IPS DF 6.9 (cell line): ENCODE data around the gene SPATA24.
"Not testable (repeated sequence)": the region's sequence is repeated elsewhere in the genome, so short reads cannot be mapped to it uniquely, and the experiment has no call there.

ENCODE experiments used
- DNase-seq: peaks from one replicate; pipeline ENCODE4 v3.0.0-alpha.2; 2013; ENCODE audit warnings: low read depth, low spot score
- H3K27ac ChIP-seq: one replicate; pipeline ENCODE4 v1.5.1; 2013; ENCODE audit warnings: low read length, control low read depth
- H3K27me3 ChIP-seq: 2 replicates; pipeline ENCODE4 v1.6.1; 2013; ENCODE audit warnings: mild to moderate bottlenecking, low read length; ENCODE audit not compliant: control insufficient read depth, insufficient read depth
- H3K36me3 ChIP-seq: 2 replicates; pipeline ENCODE4 v1.6.1; 2013; ENCODE audit warnings: low read length; ENCODE audit not compliant: control insufficient read depth, insufficient read depth
- H3K4me1 ChIP-seq: 2 replicates; pipeline ENCODE4 v1.6.1; 2013; ENCODE audit warnings: low read length; ENCODE audit not compliant: control insufficient read depth, insufficient read depth
- H3K4me3 ChIP-seq: 2 replicates; pipeline ENCODE4 v1.5.1; 2013; ENCODE audit warnings: mild to moderate bottlenecking, low read length
- H3K9me3 ChIP-seq: 2 replicates; pipeline ENCODE4 v1.6.1; 2013; ENCODE audit warnings: low read length, inconsistent platforms; ENCODE audit not compliant: control insufficient read depth, insufficient read depth
- WGBS: extraction: QIAGEN DNeasy Blood & Tissue Kit; methylation state at CpG from one replicate; pipeline ENCODE4 v1.1.7; 2013; ENCODE audit warnings: mixed read lengths, missing lambda C conversion rate; ENCODE audit not compliant: insufficient read length, insufficient coverage; 5-methylcytosine and 5-hydroxymethylcytosine counted together

The SPATA24 gene

DNA sequence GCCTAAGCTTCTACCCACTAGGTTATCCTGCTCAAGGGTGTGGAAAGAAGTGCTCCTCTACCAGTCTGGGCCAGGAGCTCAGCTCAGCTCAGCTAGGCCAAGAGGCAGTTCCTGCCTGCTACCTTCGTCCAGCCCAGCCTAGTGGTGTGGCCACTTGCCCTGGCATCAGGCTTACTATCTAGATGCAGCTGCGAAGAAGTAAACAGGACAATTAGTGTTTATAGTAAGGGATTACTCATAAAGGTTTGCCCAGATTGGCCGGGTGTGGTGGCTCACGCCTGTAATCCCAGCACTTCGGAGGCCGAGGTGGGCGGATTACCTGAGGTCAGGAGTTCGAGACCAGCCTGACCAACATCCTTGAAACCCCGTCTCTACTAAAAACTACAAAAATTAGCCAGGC lies 12.8 kb upstream of the SPATA24 start:
- Histone ChIP-seq H3K4me3 (no peak overlapping the region), H3K27me3 (no peaks in the 10 kb centered on the region), H3K9me3 (no peaks in the 10 kb centered on the region), H3K36me3 (peaks cover 3% of the 10 kb centered on the region; the same call in 1 of the 2 replicates), H3K4me1 (no peaks in the 10 kb centered on the region), H3K27ac (no peak overlapping the region)
- no peak for DNase-seq
- no CpG with 5 or more reads among the region's 9 CpGs for WGBS

DNA sequence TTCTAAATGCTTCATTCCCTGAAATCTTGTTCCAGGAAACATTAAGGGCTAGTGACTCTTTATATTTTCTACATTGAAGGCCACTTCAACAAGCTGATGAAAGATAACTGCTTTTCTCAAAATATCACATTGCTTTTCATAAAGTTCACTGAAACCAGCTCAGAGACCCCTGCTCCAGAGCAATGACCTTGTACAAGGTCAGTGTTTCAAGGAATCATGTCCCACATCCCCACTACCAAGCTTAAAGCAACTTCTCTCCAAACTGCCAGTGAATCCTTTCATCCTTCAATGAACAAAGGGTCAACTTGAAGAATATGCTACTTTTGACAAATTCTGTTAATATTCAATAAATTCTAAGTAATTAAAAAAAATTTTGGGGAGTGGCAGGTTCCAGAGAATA lies 12.0 kb upstream of the SPATA24 start:
- no peaks in the 10 kb centered on the region for H3K27me3 ChIP-seq
- peaks cover 3% of the 10 kb centered on the region; the same call in 1 of the 2 replicates for H3K36me3 ChIP-seq
- no peak for DNase-seq
- H3K4me1 ChIP-seq = no peaks in the 10 kb centered on the region
- H3K27ac ChIP-seq = no peak overlapping the region
- no peak overlapping the region for H3K4me3 ChIP-seq
- no peaks in the 10 kb centered on the region for H3K9me3 ChIP-seq

- WGBS = no CpG with 5 or more reads among the region's 8 CpGs
- Histone ChIP-seq H3K27me3 (no peaks in the 10 kb centered on the region), H3K27ac (no peak overlapping the region), H3K4me3 (no peak overlapping the region), H3K36me3 (peaks cover 3% of the 10 kb centered on the region; the same call in 1 of the 2 replicates), H3K4me1 (no peaks in the 10 kb centered on the region), H3K9me3 (no peaks in the 10 kb centered on the region)
- no peak for DNase-seq
Measured at GRCh38 chr5:139415221-139415861, 11.5 kb upstream of the SPATA24 start.

- no peak overlapping the region for H3K27ac ChIP-seq
- peaks cover 3% of the 10 kb centered on the region; the same call in 1 of the 2 replicates for H3K36me3 ChIP-seq
- H3K4me1 ChIP-seq = no peaks in the 10 kb centered on the region
- no peaks in the 10 kb centered on the region for H3K9me3 ChIP-seq
- no peak for DNase-seq
- WGBS = no CpG with 5 or more reads among the region's 9 CpGs
- H3K27me3 ChIP-seq = no peaks in the 10 kb centered on the region
- no peak overlapping the region for H3K4me3 ChIP-seq
Measured at GRCh38 chr5:139414581-139415130, 10.8 kb upstream of the SPATA24 start.

DNA sequence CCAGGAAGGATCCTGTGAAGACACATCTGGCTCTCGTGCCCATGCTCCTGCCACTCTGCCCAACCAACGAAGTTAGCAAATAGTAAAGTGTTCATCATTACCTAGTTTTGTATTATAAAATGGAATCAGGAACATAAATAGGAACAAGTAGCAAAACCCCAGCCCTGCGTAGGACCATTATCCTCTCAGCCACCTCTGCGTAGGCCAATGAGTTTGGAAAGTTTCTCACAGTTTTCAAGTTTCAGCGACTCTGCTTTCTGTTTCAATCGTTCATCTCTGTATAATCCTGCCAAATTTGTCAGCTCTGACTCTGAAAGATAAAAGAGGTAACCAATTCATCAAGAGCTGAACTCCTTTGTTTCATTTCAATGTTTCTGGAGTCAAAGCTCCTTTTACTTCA lies 10.1 kb upstream of the SPATA24 start:
- H3K27ac ChIP-seq = no peak overlapping the region
- peaks cover 3% of the 10 kb centered on the region; the same call in 1 of the 2 replicates for H3K36me3 ChIP-seq
- no CpG with 5 or more reads among the region's 6 CpGs for WGBS
- H3K4me1 ChIP-seq = no peaks in the 10 kb centered on the region
- H3K27me3 ChIP-seq = no peaks in the 10 kb centered on the region
- no peak overlapping the region for H3K4me3 ChIP-seq
- no peaks in the 10 kb centered on the region for H3K9me3 ChIP-seq
- no peak for DNase-seq

DNA sequence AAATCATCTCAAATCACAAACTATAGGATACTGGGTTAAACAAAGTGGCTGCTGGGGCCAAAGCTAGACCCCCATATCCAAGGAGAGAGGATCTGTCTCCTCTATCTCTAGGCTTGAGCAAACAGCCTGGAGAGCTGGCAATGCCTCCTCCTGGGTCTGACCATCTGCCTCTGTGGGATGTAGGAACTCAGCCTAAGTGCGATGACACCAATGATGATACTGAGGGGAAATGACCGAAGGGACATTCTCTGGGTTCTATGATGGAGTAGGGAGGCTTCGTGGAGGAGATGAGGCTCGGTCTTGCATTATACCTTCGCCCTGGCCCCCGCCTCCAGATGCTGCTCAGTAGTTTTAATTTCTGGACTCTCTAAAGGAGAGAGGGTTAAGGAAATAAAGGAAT lies 9.3 kb upstream of the SPATA24 start:
- no peaks in the 10 kb centered on the region for H3K9me3 ChIP-seq
- H3K27me3 ChIP-seq = no peaks in the 10 kb centered on the region
- H3K4me3 ChIP-seq = no peak overlapping the region
- no peaks in the 10 kb centered on the region for H3K4me1 ChIP-seq
- no peaks in the 10 kb centered on the region for H3K36me3 ChIP-seq
- DNase-seq = no peak
- WGBS = no CpG with 5 or more reads among the region's 6 CpGs
- H3K27ac ChIP-seq = no peak overlapping the region

DNA sequence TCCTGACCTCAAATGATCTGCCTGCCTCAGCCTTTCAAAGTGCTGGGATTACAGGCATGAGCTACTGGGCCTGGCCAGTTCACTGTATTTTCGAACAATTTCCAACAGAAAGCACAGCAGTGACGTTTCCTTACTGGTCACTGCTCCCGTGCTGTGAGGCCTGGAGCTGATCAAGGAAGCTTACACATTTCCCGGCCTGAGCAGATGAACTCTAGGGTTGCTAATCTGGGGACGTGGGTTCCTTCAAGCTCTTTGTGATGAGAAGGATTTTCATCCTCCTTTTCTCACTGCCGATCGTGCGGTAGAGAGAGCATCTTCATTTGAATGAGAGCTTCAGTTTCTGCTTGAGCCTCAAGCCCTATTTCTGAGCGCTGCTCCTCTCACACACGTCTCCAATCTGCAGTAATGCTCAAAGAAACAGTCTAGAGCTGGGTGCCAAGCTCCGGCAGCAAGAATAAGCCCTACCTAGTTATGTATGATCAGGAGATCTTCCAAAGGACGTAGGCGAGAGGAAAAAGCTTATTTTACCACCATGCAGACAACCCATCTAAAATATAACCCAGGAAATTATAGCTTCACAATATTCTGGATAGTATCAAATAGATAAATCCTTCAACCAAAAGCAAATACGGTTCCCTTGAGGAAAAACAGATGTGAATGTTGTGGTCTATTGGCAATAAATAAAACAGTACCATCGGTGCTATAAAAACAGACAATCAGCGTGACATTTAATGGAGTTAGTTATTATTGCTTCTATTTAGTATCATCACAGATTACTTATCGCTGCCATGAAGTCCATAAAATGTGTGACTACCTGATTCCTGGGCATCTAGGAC lies 7.3 kb upstream of the SPATA24 start:
- Histone ChIP-seq H3K9me3 (no peaks in the 10 kb centered on the region), H3K27me3 (no peaks in the 10 kb centered on the region), H3K4me1 (no peaks in the 10 kb centered on the region), H3K4me3 (no peak overlapping the region), H3K27ac (no peak overlapping the region), H3K36me3 (no peaks in the 10 kb centered on the region)
- no CpG with 5 or more reads among the region's 17 CpGs for WGBS
- no peak for DNase-seq

- no CpG with 5 or more reads among the region's 6 CpGs for WGBS
- H3K4me1 ChIP-seq = no peaks in the 10 kb centered on the region
- H3K36me3 ChIP-seq = no peaks in the 10 kb centered on the region
- no peaks in the 10 kb centered on the region for H3K27me3 ChIP-seq
- no peak for DNase-seq
- H3K27ac ChIP-seq = no peak overlapping the region
- no peak overlapping the region for H3K4me3 ChIP-seq
- no peaks in the 10 kb centered on the region for H3K9me3 ChIP-seq
Measured at GRCh38 chr5:139410121-139410992, 6.5 kb upstream of the SPATA24 start.

DNA sequence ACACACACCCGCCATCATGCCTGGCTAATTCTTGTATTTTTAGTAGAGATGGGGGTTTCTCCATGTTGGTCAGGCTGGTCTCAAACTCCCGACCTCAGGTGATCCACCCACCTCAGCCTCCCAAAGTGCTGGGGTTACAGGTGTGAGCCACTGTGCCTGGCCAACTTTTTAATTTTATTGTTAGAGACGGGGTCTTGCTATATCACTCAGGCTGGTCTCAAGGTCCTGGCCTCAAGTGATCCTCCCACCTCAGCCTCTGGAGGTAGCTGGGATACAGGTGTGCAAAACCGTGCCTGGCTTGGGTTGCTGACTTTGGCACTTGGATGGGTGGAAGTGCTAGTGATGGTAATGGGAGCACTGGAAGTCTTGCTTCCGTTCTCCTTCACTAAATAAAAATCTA lies 5.2 kb upstream of the SPATA24 start:
- H3K4me3 ChIP-seq, H3K36me3 ChIP-seq, DNase-seq, H3K27ac ChIP-seq, H3K9me3 ChIP-seq, H3K4me1 ChIP-seq, H3K27me3 ChIP-seq: not testable (repeated sequence)
- WGBS = no CpG with 5 or more reads among the region's 5 CpGs

DNA sequence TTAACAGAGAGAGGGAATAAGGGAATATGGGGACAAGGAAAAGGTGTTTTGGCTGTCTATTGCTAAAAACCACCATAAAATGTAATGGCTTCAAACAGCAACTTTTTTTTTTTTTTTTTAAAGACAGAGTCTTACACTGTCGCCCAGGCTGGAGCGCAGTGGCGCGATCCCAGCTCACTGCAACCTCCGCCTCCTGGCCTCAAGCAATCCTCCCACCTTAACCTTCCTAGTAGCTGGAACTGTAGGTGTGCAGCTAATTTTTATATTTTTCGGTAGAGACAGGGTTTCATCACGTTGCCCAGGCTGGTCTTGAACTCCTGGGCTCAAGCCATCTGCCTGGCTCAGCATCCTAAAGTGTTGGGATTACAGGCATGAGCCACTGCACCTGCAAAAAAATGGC lies 4.3 kb upstream of the SPATA24 start:
- no peaks in the 10 kb centered on the region for H3K9me3 ChIP-seq
- H3K36me3 ChIP-seq = no peaks in the 10 kb centered on the region
- H3K4me1 ChIP-seq = peaks cover 3% of the 10 kb centered on the region
- DNase-seq = no peak
- no peaks in the 10 kb centered on the region for H3K27me3 ChIP-seq
- WGBS = no CpG with 5 or more reads among the region's 7 CpGs
- no peak overlapping the region for H3K27ac ChIP-seq
- no peak overlapping the region for H3K4me3 ChIP-seq
